Measurements from ENCODE around the gene SLCO6A1. TPM values are rescaled to one million over a fixed set of nuclear protein-coding genes. Genes with fewer than 3 reads are reported as not detected.
A peak's percentile ranks its signal among the peaks of the same experiment; 100 is the strongest.

SLCO6A1 gene
- total RNA-seq, 1 donor from 2014 or later: not detected

- TF ChIP-seq CTCF (IDR thresholded peaks at IDR 0.05; ENCODE audit: borderline replicate concordance): no peak
- peak overlapping the region; percentile 25 for H3K4me3 ChIP-seq
- DNase-seq: no peak
- no peaks in the 10 kb centered on the region for H3K36me3 ChIP-seq
- intact Hi-C loops (cut with micrococcal nuclease): no loop called here
- peak overlapping the region; percentile 39 for H3K27ac ChIP-seq (replicated peaks)
- peaks cover 11% of the 10 kb centered on the region for H3K9me3 ChIP-seq (replicated peaks)
- no peaks in the 10 kb centered on the region for H3K27me3 ChIP-seq (ENCODE audit: low read depth)
- H3K4me1 ChIP-seq: peaks cover 28% of the 10 kb centered on the region
Observed at GRCh38 chr5:102529447-102529846, 30.6 kb upstream of the SLCO6A1 start.

- H3K27ac ChIP-seq (replicated peaks): peak overlapping the region; percentile 39
- TF ChIP-seq CTCF (IDR thresholded peaks at IDR 0.05; ENCODE audit: borderline replicate concordance): no peak
- H3K36me3 ChIP-seq: no peaks in the 10 kb centered on the region
- peak overlapping the region; percentile 25 for H3K4me3 ChIP-seq
- intact Hi-C loops (cut with micrococcal nuclease): no loop called here
- DNase-seq: no peak
- H3K4me1 ChIP-seq: peaks cover 28% of the 10 kb centered on the region
- no peaks in the 10 kb centered on the region for H3K27me3 ChIP-seq (ENCODE audit: low read depth)
- H3K9me3 ChIP-seq (replicated peaks): peaks cover 15% of the 10 kb centered on the region
Observed at GRCh38 chr5:102529031-102529430, 30.2 kb upstream of the SLCO6A1 start.

DNA sequence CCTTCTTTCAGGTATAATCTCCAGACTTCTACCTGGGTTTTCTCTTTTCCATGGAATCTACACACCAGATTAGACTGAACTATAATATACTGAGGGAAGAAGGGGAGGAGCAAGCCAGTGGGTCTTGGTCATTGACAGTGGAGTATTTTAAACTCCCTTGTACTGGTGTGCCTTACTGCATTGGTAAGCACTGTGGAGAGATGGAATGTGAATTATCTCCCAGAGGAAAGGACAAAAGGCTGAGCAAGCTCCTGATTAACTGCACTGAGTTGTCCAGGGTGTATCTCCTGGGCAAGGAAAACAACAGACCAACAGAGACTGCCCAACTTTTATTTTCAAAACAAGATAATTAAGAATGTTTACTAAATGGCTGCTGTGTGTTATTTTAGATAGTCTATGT, 29.8 kb upstream of the SLCO6A1 start:
- no peaks in the 10 kb centered on the region for H3K27me3 ChIP-seq (ENCODE audit: low read depth)
- no peak overlapping the region for H3K4me3 ChIP-seq
- no peaks in the 10 kb centered on the region for H3K36me3 ChIP-seq
- intact Hi-C loops (cut with micrococcal nuclease): no loop called here
- H3K4me1 ChIP-seq: peaks cover 28% of the 10 kb centered on the region
- H3K27ac ChIP-seq (replicated peaks): peak overlapping the region; percentile 39
- peaks cover 19% of the 10 kb centered on the region for H3K9me3 ChIP-seq (replicated peaks)
- TF ChIP-seq CTCF (IDR thresholded peaks at IDR 0.05; ENCODE audit: borderline replicate concordance): no peak
- DNase-seq: no peak

DNA sequence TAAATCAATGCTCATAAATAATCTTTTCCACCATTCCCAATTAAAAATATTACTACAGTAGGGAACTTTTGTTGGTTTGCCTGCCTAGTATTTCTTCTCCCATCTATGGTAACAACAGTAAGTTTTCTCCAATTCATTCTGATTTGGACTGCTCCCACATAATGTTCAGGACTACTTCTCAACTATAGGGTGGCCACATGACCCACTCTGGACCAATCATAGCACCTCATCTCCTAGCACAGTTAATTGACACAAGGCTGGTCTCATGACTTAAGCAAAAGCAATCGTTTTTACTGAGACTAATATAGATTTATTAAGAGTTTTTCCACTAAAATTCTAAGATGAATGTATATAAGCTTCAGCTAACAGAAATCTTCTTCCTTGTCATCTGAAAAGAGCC, 28.7 kb upstream of the SLCO6A1 start:
- intact Hi-C loops (cut with micrococcal nuclease): no loop called here
- no peaks in the 10 kb centered on the region for H3K36me3 ChIP-seq
- peaks cover 28% of the 10 kb centered on the region for H3K4me1 ChIP-seq
- H3K27ac ChIP-seq (replicated peaks): no peak overlapping the region
- no peak for DNase-seq
- no peak for TF ChIP-seq CTCF (IDR thresholded peaks at IDR 0.05; ENCODE audit: borderline replicate concordance)
- H3K9me3 ChIP-seq (replicated peaks): peaks cover 20% of the 10 kb centered on the region
- no peak overlapping the region for H3K4me3 ChIP-seq
- no peaks in the 10 kb centered on the region for H3K27me3 ChIP-seq (ENCODE audit: low read depth)

DNA sequence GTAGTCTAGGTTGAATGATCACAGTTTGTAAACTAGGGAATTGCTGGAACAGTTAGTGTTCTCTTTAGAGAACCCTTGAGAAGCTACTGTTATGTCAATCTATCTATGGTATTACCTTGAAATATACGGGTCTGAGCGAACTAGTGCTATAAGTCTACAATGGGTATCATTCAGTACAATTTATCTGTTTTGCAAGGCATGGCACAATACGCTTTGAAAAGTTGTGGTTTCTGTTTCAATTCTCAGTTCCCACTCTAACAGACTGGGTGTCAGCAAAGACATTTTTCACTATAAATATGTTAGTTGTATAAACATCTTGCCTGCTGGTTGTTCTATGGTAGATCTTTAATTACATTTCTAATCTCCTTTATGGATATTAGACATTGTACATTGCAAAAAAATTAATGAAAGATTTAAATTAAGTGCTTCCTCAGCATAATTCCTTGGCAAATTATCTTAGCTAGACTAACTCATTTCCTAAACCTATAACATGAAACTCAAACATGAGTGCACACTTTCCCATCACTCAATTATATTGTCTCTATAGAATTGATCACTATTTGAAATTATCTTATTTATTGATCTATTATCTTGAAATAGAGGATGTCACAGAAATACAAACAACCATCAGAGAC, 24.9 kb upstream of the SLCO6A1 start:
- Histone ChIP-seq H3K27me3 (ENCODE audit: low read depth) (no peaks in the 10 kb centered on the region), H3K36me3 (no peaks in the 10 kb centered on the region), H3K9me3 (replicated peaks) (peaks cover 20% of the 10 kb centered on the region), H3K4me3 (no peak overlapping the region), H3K27ac (replicated peaks) (no peak overlapping the region), H3K4me1 (peaks cover 4% of the 10 kb centered on the region)
- DNase-seq: no peak
- intact Hi-C loops (cut with micrococcal nuclease): no loop called here
- no peak for TF ChIP-seq CTCF (IDR thresholded peaks at IDR 0.05; ENCODE audit: borderline replicate concordance)
